ENCODE results near the gene ULK1. TPM values are rescaled to one million over a fixed set of nuclear protein-coding genes. Genes with fewer than 3 reads are reported as not detected.
"Not testable (repeated sequence)": the region's sequence is repeated elsewhere in the genome, so short reads cannot be mapped to it uniquely, and the experiment has no call there.

Gene ULK1
- total RNA-seq, 2 donors from 2014 or later, result 23.2 to 40.6 TPM

GRCh38 chr12:131959641-131960589 is 65.5 kb downstream of the ULK1 start:
- Histone ChIP-seq H3K36me3 (peaks cover 9% of the 10 kb centered on the region), H3K27ac (no peak overlapping the region), H3K9me3 (no peaks in the 10 kb centered on the region), H3K4me1 (ENCODE audit: control insufficient read depth in 1 of 2, low read depth in 2 of 2) (peaks cover 0 to 4% of the 10 kb centered on the region in 2 donors), H3K27me3 (replicated peaks; ENCODE audit: insufficient read depth) (no peaks in the 10 kb centered on the region), H3K4me3 (no peak overlapping the region)
- TF ChIP-seq CTCF (IDR thresholded peaks at IDR 0.05), result no peak
- ATAC-seq (ENCODE audit: insufficient number of reproducible peaks, low FRiP score, low read depth), result no peak
- DNase-seq (ENCODE audit: low spot score), result no peak

- H3K9me3 ChIP-seq; H3K4me1 ChIP-seq (ENCODE audit: control insufficient read depth in 1 of 2, low read depth in 2 of 2); H3K36me3 ChIP-seq; ATAC-seq (ENCODE audit: insufficient number of reproducible peaks, low FRiP score, low read depth); H3K4me3 ChIP-seq; H3K27ac ChIP-seq; DNase-seq (ENCODE audit: low spot score); H3K27me3 ChIP-seq (replicated peaks; ENCODE audit: insufficient read depth): not testable (repeated sequence)
Observed at GRCh38 chr12:131960590-131961325, 66.3 kb downstream of the ULK1 start.

GRCh38 chr12:131961328-131961727 is 66.9 kb downstream of the ULK1 start:
- H3K27me3 ChIP-seq (replicated peaks; ENCODE audit: insufficient read depth); H3K4me3 ChIP-seq; H3K27ac ChIP-seq; DNase-seq (ENCODE audit: low spot score); H3K4me1 ChIP-seq (ENCODE audit: control insufficient read depth in 1 of 2, low read depth in 2 of 2); H3K36me3 ChIP-seq; H3K9me3 ChIP-seq; ATAC-seq (ENCODE audit: insufficient number of reproducible peaks, low FRiP score, low read depth): not testable (repeated sequence)

GRCh38 chr12:131962069-131962468 is 67.6 kb downstream of the ULK1 start:
- Histone ChIP-seq H3K4me1 (ENCODE audit: control insufficient read depth in 1 of 2, low read depth in 2 of 2) (peaks cover 0 to 4% of the 10 kb centered on the region in 2 donors), H3K4me3 (no peak overlapping the region), H3K27me3 (replicated peaks; ENCODE audit: insufficient read depth) (no peaks in the 10 kb centered on the region), H3K36me3 (peaks cover 9% of the 10 kb centered on the region), H3K9me3 (no peaks in the 10 kb centered on the region), H3K27ac (no peak overlapping the region)
- ATAC-seq (ENCODE audit: insufficient number of reproducible peaks, low FRiP score, low read depth) (no peak), DNase-seq (ENCODE audit: low spot score) (no peak)
- no peak for TF ChIP-seq CTCF (IDR thresholded peaks at IDR 0.05)

GRCh38 chr12:131963381-131963780 is 69.0 kb downstream of the ULK1 start:
- Histone ChIP-seq H3K27me3 (replicated peaks; ENCODE audit: insufficient read depth) (no peaks in the 10 kb centered on the region), H3K36me3 (peaks cover 9% of the 10 kb centered on the region), H3K4me1 (ENCODE audit: control insufficient read depth in 1 of 2, low read depth in 2 of 2) (peaks cover 0 to 4% of the 10 kb centered on the region in 2 donors), H3K9me3 (no peaks in the 10 kb centered on the region), H3K27ac (no peak overlapping the region), H3K4me3 (no peak overlapping the region)
- no peak for TF ChIP-seq CTCF (IDR thresholded peaks at IDR 0.05)
- DNase-seq (ENCODE audit: low spot score) (no peak), ATAC-seq (ENCODE audit: insufficient number of reproducible peaks, low FRiP score, low read depth) (no peak)

GRCh38 chr12:131965073-131965472 is 70.7 kb downstream of the ULK1 start:
- peaks cover 0 to 4% of the 10 kb centered on the region in 2 donors for H3K4me1 ChIP-seq (ENCODE audit: control insufficient read depth in 1 of 2, low read depth in 2 of 2)
- TF ChIP-seq CTCF (IDR thresholded peaks at IDR 0.05), result no peak
- H3K36me3 ChIP-seq, result peaks cover 9% of the 10 kb centered on the region

More at GRCh38 chr12:131965073-131965472, 70.7 kb downstream of the ULK1 start:
- no peaks in the 10 kb centered on the region for H3K9me3 ChIP-seq
- ATAC-seq (ENCODE audit: insufficient number of reproducible peaks, low FRiP score, low read depth), result no peak
- no peak for DNase-seq (ENCODE audit: low spot score)
- no peak overlapping the region for H3K4me3 ChIP-seq
- no peaks in the 10 kb centered on the region for H3K27me3 ChIP-seq (replicated peaks; ENCODE audit: insufficient read depth)
- H3K27ac ChIP-seq, result no peak overlapping the region

Measured in thoracic aorta (tissue), 2 donors.